Duodenal mucosa (tissue), 2 donors: ENCODE results near the gene CHRDL2.

Experiments used
- H3K27ac ChIP-seq: one replicate; pipeline ENCODE4 v1.7.0; 2013; ENCODE audit warnings: low read depth, low read length
- H3K27me3 ChIP-seq, 2 donors: one replicate each; pipeline ENCODE4 v1.7.0; 2013; ENCODE audit warnings: low read length in 2 of 2, control low read depth in 1 of 2; ENCODE audit not compliant: insufficient read depth in 2 of 2, control insufficient read depth in 1 of 2
- H3K36me3 ChIP-seq, 2 donors: one replicate each; pipeline ENCODE4 v1.7.0; 2013; ENCODE audit warnings: low read length in 2 of 2, control low read depth in 1 of 2; ENCODE audit not compliant: insufficient read depth in 2 of 2, control insufficient read depth in 1 of 2
- H3K4me1 ChIP-seq, 2 donors: one replicate each; pipeline ENCODE4 v1.7.0; 2013; ENCODE audit warnings: low read length in 2 of 2, control low read depth in 1 of 2; ENCODE audit not compliant: insufficient read depth in 2 of 2, control insufficient read depth in 1 of 2
- H3K4me3 ChIP-seq, 2 donors: one replicate each; pipeline ENCODE4 v1.7.0; 2013; ENCODE audit warnings: low read length in 2 of 2, low read depth in 1 of 2
- H3K9ac ChIP-seq, 2 donors: one replicate each; pipeline ENCODE4 v1.7.0; 2013; ENCODE audit warnings: low read length in 2 of 2, low read depth in 1 of 2
- H3K9me3 ChIP-seq, 2 donors: one replicate each; pipeline ENCODE4 v1.7.0; 2013; ENCODE audit warnings: low read length in 2 of 2, control low read depth in 1 of 2; ENCODE audit not compliant: control insufficient read depth in 1 of 2

Gene CHRDL2

DNA sequence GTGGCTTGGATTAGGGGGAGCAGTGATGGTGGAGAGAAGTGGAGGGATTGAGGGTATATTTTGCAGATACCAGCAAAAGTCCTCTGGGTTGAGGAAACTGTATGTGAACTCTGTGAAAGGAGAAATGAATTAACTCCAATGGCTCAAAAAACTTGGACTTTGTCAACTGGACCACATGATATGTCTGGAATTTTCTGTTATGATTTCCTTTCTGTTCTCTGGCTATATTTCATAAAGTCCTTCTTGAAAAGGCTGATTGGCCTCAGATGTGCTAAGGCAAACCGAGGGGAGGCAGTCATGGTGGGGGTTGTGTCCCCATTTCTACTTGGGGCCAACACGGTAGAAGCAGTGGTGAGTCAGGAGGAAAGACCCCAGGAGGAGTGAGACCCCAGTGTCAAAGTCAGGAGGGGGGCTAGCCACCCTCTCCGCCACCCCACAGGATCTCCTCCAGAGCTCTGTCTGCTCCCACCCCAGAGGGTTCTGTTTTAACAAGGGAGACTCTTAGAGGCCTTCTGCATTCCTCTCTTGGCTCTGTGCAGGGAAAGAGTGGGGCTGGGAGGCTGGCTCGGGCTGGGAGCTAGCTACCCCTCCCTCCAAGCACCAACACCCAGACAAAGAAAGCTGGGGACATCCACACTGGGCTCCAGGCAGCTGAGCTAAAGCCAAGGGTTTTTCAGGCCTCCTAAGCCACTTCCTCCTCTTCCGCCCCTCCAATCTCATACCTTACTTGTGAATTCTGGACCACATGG lies 13.8 kb downstream of the CHRDL2 start:
- Histone ChIP-seq H3K4me3 (no peak overlapping the region), H3K4me1 (peaks cover 0 to 4% of the 10 kb centered on the region in 2 donors), H3K36me3 (no peaks in the 10 kb centered on the region), H3K9me3 (no peaks in the 10 kb centered on the region), H3K27me3 (no peaks in the 10 kb centered on the region), H3K9ac (no peak overlapping the region), H3K27ac (no peak overlapping the region)

DNA sequence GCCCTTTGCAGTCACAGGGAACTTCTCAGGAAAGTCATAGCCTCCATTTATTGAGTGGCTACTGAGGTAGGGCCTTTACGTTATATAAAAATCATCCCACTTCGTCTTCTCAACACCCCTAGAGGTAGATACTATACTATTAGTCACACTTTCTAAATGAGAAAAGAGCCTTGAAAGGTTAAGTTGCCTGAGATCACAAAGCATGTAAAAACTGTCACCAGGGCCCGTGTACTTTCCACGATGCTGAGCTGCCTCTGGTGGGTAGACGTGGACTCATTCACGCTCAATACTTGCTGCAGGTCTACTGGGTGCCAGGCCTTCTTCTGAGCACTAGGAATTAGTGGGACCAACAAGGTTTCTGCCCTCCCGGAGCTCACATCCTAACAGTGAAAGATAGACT lies 16.3 kb downstream of the CHRDL2 start:
- peaks cover 0 to 4% of the 10 kb centered on the region in 2 donors for H3K4me1 ChIP-seq
- no peaks in the 10 kb centered on the region for H3K9me3 ChIP-seq
- H3K27me3 ChIP-seq, result no peaks in the 10 kb centered on the region
- no peak overlapping the region for H3K4me3 ChIP-seq
- H3K9ac ChIP-seq, result no peak overlapping the region
- H3K27ac ChIP-seq, result no peak overlapping the region
- H3K36me3 ChIP-seq, result no peaks in the 10 kb centered on the region

DNA sequence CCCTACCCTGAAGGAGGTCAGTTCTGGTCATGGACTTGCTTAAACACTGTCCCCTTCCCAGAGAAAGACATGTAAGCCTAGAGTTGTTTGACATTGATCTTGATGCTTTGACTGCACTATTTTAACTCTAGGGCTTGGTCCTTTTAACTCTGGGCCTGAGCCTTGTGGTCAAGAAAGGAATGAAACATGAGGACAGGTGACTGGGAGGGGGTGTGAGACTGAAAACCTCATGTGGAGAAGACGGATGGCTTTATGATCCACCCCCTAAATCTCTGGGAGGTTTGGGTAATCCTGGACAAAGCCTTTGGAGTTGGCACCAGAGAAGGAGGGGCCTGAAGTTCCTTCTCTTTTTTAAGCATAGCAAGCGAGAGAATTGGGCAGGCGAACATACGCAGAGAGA lies 17.5 kb downstream of the CHRDL2 start:
- Histone ChIP-seq H3K9me3 (no peaks in the 10 kb centered on the region), H3K4me1 (no peaks in the 10 kb centered on the region), H3K9ac (no peak overlapping the region), H3K27me3 (no peaks in the 10 kb centered on the region), H3K27ac (no peak overlapping the region), H3K36me3 (no peaks in the 10 kb centered on the region), H3K4me3 (no peak overlapping the region)

DNA sequence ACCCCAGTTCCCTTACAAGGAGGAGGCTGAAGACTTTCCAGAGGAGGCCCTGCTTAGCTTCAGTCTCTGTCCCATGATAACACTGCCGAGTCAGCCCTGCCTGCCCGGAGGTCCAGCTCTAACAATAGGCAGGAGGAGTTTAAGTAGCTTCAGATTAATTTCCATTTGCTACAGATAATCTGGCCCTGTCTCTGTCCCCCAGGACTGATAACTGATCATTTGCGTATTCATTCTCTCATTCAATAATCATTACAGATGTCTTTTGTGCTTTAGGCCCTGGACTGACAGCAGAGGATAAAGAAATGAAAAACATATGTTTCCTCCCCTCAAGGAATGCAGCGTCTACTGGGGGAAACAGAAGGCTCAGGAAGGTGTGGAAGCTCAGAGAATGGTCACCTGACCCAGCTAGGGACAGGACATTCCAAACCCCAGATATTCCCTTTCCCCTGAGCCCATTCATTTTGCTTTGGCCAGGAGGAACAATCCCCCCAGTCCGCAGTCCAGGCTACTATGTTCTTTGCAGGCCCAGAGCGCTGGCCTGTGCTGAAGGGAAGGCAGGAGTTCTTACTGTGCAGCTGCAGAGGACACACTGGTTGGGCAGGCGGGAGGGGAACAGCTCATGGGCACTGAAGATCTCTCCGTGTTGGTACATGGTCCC lies 20.8 kb downstream of the CHRDL2 start:
- no peaks in the 10 kb centered on the region for H3K9me3 ChIP-seq
- no peak overlapping the region for H3K27ac ChIP-seq
- H3K9ac ChIP-seq, result no peak overlapping the region
- H3K4me1 ChIP-seq, result no peaks in the 10 kb centered on the region
- no peaks in the 10 kb centered on the region for H3K36me3 ChIP-seq
- H3K4me3 ChIP-seq, result no peak overlapping the region
- no peaks in the 10 kb centered on the region for H3K27me3 ChIP-seq

DNA sequence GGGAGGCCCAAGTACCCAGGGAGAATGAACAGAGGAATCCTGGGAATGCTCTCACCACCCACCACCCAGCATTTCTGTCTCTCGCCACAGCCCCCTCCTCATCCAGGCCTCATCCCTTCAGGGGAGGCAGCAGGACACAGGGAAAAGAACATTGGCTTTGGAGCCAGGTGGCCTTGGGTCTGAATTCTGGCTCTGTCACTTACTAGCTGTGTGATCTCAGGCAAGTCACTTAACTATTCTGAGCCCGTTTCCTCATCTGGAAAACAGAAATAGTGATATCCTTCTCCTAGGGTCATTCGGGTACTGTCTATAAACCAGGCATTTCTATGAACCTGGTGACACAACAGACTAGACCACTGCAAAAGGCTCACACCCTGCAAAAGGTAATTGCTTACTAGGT lies 22.1 kb downstream of the CHRDL2 start:
- H3K9me3 ChIP-seq, result no peaks in the 10 kb centered on the region
- H3K36me3 ChIP-seq, result no peaks in the 10 kb centered on the region
- no peaks in the 10 kb centered on the region for H3K27me3 ChIP-seq
- H3K9ac ChIP-seq, result no peak overlapping the region
- H3K4me3 ChIP-seq, result no peak overlapping the region
- no peak overlapping the region for H3K27ac ChIP-seq
- no peaks in the 10 kb centered on the region for H3K4me1 ChIP-seq

DNA sequence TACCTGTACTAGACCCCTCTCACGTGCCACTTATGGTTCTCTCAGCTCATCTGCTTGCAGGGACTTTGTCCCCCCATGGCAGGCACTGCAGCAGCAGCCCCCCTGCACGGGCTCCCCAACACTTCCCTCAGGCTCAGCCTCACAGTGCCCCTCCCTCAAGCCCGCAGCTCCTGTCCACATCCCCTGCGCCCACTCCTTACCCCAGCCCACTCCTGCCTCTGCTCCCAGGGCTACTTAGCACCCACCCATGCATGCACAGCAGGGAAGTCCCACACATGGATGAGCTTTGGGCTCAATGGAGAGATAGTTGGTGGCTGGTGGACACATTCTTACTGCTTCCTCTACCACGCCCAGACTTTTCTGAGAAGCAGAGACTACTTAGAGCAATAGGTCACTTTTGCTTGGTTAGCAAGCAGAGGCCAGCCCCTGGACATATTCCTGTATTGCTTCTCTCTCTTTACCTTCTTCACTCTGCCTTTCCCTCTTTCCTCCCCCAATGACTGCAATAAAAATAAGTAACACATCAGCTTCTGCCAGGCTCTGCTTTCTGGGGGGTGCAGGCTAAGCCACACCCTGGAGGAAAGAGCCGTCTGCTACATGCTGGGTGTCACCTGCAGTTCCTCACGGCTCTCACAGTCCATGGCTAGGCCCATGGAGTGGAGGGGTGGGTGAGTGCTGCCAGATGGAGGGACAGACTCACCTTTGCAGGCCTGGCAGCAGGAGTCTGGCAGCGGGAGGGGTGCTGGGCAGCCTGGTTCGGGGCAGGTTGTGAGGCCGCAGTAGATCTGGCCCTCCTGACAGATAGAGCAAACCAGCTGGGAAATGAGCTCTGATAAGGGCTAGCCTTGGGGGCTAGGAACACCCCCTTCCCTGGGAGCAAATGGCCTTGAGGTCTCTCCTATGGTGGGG lies 23.4 kb downstream of the CHRDL2 start:
- no peaks in the 10 kb centered on the region for H3K9me3 ChIP-seq
- H3K4me3 ChIP-seq, result no peak overlapping the region
- no peak overlapping the region for H3K27ac ChIP-seq
- no peaks in the 10 kb centered on the region for H3K36me3 ChIP-seq
- H3K9ac ChIP-seq, result no peak overlapping the region
- no peaks in the 10 kb centered on the region for H3K27me3 ChIP-seq
- no peaks in the 10 kb centered on the region for H3K4me1 ChIP-seq

DNA sequence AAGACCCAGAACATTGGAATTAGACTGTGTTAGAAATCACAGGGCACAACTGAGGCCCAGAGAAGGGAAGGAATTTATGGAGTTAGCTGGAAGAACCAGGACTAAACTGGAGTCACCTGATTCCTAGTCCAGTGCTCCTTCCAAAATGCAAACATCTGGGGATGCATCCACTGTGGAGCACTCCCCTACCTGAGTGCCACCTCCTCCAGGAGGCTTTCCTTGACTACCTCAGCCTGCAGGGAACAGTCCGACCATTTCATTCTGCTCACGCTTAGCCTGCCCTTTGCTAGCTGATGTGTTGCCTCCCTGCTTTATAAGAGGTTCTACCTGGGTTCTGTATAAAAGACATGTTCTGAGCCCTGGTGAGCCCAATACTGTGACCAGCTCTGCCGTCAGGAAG lies 24.0 kb downstream of the CHRDL2 start:
- Histone ChIP-seq H3K27ac (no peak overlapping the region), H3K9ac (no peak overlapping the region), H3K4me1 (no peaks in the 10 kb centered on the region), H3K36me3 (no peaks in the 10 kb centered on the region), H3K9me3 (no peaks in the 10 kb centered on the region), H3K27me3 (no peaks in the 10 kb centered on the region), H3K4me3 (no peak overlapping the region)

DNA sequence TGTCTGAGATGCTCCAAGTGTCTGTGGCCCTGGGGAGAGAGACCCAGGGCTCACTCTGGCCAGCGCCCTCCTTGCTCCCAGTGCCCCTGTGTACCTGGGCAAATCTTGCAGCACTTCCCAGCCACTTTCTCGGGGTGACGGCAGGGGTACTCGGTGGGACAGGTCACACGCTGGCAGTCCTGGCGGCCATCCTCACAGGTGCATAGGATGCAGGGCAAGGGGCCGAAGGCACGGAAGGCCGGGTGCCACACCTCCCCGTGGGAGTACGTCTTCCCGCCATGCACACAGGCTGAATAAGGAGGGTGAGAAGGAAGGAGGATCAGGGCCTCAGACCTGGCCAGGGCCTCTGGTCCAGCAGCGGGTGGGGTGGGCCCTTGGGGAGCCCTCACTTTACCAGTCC lies 28.0 kb downstream of the CHRDL2 start:
- Histone ChIP-seq H3K9ac (no peak overlapping the region), H3K27ac (no peak overlapping the region), H3K9me3 (no peaks in the 10 kb centered on the region), H3K4me3 (no peak overlapping the region), H3K36me3 (no peaks in the 10 kb centered on the region), H3K4me1 (no peaks in the 10 kb centered on the region), H3K27me3 (no peaks in the 10 kb centered on the region)

DNA sequence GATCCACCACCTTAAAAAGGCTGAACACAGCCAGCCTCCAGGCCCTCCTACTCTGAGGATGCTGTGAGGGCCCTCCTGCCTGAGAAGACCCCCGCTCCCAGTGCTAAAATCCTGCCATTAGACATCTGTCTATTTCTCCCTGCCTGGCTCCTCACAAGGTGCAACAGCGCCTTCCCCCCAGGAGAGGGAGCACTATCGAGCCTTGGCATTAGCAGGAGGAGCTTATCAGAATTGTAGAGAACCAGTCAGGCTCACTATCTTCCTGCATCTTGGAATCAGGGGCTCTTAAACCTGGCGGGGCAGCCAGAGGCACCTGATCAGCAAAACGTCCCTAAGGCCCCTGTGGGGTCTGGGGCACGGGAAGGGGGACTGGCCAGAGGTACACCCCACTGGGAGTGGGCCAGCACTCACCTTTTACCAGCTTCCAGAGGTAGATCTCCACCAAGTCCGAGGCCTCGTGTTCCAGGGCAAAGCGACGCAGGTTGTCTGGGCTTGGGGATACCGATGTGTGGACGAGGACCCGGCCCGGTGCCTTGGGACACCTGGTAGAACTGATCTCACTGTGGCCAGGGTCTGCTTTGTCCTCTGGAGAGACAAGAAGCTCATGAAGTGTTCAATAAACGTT lies 28.7 kb downstream of the CHRDL2 start:
- Histone ChIP-seq H3K36me3 (no peaks in the 10 kb centered on the region), H3K9me3 (no peaks in the 10 kb centered on the region), H3K4me1 (peaks cover under 1 to 2% of the 10 kb centered on the region in 2 donors), H3K27ac (no peak overlapping the region), H3K4me3 (no peak overlapping the region), H3K27me3 (no peaks in the 10 kb centered on the region), H3K9ac (no peak overlapping the region)

DNA sequence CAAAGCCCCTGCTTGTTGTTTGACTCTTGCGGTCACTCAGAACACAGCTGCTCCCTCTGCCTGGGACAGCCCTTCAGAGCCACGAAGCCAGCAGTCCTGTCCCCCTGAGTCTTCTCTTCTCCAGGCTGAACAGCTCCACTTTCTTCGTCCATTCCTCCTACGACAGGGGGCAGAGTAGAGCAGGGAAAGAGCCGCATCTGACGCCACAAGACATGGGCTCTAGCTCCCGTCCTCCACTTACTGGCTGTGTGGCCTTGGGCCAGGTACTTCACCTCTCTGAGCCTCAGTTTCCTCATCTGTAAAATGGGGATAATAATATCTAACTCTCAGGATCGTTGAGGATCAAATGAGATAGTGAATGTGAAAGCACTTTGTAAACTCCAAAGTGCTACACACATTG lies 29.9 kb downstream of the CHRDL2 start:
- Histone ChIP-seq H3K27ac (no peak overlapping the region), H3K27me3 (no peaks in the 10 kb centered on the region), H3K4me1 (peaks cover 9 to 10% of the 10 kb centered on the region in 2 donors), H3K4me3 (no peak overlapping the region), H3K9ac (no peak overlapping the region), H3K36me3 (no peaks in the 10 kb centered on the region), H3K9me3 (no peaks in the 10 kb centered on the region)
